ENCODE results near the gene PPP4C. TPM values are rescaled to one million over a fixed set of nuclear protein-coding genes. Genes with fewer than 3 reads are reported as not detected.

Gene PPP4C
- total RNA-seq, 2 donors from 2014 or later: 29.3 to 32.2 TPM

DNA sequence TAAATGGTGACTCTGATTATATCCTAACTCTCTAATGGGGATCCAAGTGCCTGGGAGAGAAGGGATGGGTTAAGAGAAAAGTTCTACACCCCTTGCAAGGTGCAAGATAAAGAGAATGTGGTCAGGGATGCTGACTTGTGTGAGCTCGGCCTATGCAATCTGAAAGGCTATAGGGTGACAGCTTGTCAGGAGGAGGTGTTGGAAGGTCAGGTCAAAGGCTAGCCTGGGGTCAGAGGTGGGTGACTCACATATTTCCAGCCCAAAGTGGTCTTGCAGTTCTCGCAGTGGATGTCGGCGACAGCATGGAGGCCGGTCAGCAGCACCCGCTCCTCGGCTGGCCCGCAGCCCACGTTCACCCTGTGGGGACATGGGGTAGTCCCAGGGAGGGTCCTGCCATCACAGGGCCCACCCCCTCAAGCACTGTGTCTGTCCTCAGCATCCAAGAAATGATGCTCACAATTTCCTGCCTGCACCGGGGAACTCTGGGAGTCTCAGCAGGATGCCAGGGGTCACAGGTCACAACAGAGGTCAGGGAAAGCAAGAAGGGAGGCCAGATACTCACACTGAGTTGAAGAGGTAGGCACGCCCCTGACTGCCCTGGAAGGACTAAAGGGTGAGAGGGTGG, 18.9 kb downstream of the PPP4C start:
- Histone ChIP-seq H3K27me3 (no peaks in the 10 kb centered on the region), H3K9me3 (no peaks in the 10 kb centered on the region), H3K4me3 (peak overlapping the region; percentile 53 to 73), H3K27ac (peak overlapping the region; percentile 90 to 98 (median 92)), H3K36me3 (replicated peaks in 1 of 2; ENCODE audit: insufficient read depth in 1 of 2, low read depth in 2 of 2) (peaks cover 0 to 2% of the 10 kb centered on the region in 2 donors), H3K4me1 (peaks cover 46% of the 10 kb centered on the region)
- 57 to 73% methylated on average over 5 to 11 of the region's 11 CpGs for WGBS, 2 donors
- intact Hi-C loops (cut with DNase I): no loop called here
- no peak for TF ChIP-seq POLR2A (IDR thresholded peaks at IDR 0.05)
- ATAC-seq (no peak), DNase-seq (no peak)

DNA sequence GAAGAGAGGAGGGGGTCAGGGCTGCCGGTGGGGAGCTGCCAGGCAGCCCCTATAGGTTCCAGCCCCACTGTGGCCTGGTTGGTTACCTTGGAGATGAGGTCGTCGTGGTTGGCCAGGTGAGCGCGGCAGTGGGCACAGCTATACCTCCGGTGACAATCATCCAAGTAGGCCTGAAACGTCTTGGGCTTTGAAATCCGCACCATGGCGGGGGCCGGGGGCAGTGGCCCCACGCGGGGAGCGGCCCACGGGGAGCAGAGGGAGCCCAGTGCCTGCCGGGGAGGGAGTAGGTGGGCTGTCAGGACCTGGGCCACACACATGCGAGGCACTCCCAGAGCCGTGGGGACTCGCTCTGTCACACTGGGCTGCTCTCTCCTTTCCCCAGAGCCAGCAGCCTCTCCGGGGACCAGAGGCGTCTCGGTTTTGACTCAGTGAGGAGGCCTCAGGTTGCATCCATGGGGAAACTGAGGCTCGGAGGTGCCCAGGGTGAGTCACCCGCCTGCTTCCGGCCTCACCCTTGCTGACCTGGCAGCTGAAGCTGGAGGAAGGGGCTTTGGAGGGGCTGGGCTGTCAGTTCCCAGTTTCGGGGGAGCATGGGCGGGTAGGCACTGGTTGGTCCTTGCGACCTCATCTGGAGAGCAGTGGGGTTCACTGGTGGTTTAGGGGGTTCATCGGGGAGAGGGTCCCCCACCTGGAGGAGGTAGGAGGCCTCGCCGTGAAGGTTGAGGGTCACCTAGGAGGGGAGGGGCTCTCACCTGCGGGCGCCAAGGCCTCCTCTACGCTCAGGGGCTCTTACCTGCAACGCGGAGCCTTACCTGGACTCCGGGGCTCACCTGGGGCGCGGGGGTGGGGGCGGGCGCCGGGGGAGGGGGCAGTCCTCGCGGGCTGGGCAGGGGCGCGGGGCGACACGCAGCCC, 19.6 kb downstream of the PPP4C start:
- H3K27ac ChIP-seq: peak overlapping the region; percentile 90 to 98 (median 92)
- DNase-seq (peak; percentile 29 to 47 (median 40)), ATAC-seq (peak; percentile 8)
- intact Hi-C loops (cut with DNase I): no loop called here
- peak overlapping the region; percentile 53 to 73 for H3K4me3 ChIP-seq
- TF ChIP-seq, protein P1, sequence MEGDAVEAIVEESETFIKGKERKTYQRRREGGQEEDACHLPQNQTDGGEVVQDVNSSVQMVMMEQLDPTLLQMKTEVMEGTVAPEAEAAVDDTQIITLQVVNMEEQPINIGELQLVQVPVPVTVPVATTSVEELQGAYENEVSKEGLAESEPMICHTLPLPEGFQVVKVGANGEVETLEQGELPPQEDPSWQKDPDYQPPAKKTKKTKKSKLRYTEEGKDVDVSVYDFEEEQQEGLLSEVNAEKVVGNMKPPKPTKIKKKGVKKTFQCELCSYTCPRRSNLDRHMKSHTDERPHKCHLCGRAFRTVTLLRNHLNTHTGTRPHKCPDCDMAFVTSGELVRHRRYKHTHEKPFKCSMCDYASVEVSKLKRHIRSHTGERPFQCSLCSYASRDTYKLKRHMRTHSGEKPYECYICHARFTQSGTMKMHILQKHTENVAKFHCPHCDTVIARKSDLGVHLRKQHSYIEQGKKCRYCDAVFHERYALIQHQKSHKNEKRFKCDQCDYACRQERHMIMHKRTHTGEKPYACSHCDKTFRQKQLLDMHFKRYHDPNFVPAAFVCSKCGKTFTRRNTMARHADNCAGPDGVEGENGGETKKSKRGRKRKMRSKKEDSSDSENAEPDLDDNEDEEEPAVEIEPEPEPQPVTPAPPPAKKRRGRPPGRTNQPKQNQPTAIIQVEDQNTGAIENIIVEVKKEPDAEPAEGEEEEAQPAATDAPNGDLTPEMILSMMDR (IDR thresholded peaks at IDR 0.05): no peak
- no peak for TF ChIP-seq POLR2A (IDR thresholded peaks at IDR 0.05)
- peaks cover 46% of the 10 kb centered on the region for H3K4me1 ChIP-seq
- H3K36me3 ChIP-seq (replicated peaks in 1 of 2; ENCODE audit: insufficient read depth in 1 of 2, low read depth in 2 of 2): peaks cover 0 to 2% of the 10 kb centered on the region in 2 donors
- no peaks in the 10 kb centered on the region for H3K27me3 ChIP-seq
- WGBS, 2 donors: 5 to 7% methylated on average over 5 to 46 of the region's 47 CpGs
- no peaks in the 10 kb centered on the region for H3K9me3 ChIP-seq

DNA sequence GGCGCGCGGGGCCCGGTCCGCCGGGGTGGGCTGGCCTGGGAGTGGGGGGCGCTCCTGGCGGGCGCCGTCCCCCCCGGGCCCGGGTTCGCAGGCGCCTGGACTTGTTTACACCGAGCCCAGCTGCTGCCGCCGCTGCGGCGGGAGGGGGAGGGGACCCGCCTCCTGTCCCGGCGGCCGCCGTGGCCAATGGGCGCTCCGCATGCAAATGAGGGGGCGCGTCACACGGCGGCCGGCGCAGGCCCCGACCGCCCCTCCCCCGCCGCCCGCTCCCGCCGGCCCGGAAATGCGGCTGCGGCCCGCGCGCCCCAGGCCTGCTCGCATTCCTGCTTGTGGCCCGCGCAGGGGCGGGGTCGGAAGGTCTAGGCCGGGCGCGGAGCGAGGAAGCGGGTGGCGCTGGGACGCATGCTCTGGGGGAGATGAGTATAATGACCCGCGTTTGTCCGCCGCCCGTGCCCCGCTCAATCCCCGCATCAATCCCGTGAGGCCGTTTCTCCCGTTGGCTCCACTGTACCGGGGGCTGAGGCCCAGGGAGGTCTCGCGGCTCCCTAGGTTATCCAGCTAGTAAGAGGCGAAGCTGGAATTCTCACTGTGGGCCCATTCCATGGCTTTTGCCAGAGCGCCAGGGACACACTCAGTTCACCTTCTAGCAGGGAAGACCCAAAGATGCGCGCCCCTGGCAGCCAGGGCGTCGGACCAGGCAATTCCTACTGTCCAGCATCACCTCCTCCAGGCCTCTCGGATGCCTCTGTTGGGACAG, 20.5 kb downstream of the PPP4C start, which contains the start of gene YPEL3:
TSS of gene YPEL3 (minus strand) at position 109 of the 757 bp plus-strand sequence. CDS start 731 bp downstream, outside the sequence.
- peaks cover 37% of the 10 kb centered on the region for H3K4me1 ChIP-seq
- peak within 1 kb of the TSS; percentile 53 to 73 for H3K4me3 ChIP-seq
- H3K27me3 ChIP-seq: no peaks in the 10 kb centered on the region
- ATAC-seq: peak; percentile 82
- no peaks in the 10 kb centered on the region for H3K9me3 ChIP-seq
- intact Hi-C loops (cut with DNase I): no loop called here
- 10 to 95% methylated on average over 5 to 59 of the region's 77 CpGs for WGBS, 2 donors
- DNase-seq: peak; percentile 95 to 97 (median 96)
- TF ChIP-seq, protein P1 (IDR thresholded peaks at IDR 0.05): no peak
- peak; percentile 57 to 87 (median 76) for TF ChIP-seq POLR2A (IDR thresholded peaks at IDR 0.05)
- H3K27ac ChIP-seq: peak within 1 kb of the TSS; percentile 90 to 98 (median 92)
- H3K36me3 ChIP-seq (replicated peaks in 1 of 2; ENCODE audit: insufficient read depth in 1 of 2, low read depth in 2 of 2): peaks cover 0 to 2% of the 10 kb centered on the region in 2 donors

DNA sequence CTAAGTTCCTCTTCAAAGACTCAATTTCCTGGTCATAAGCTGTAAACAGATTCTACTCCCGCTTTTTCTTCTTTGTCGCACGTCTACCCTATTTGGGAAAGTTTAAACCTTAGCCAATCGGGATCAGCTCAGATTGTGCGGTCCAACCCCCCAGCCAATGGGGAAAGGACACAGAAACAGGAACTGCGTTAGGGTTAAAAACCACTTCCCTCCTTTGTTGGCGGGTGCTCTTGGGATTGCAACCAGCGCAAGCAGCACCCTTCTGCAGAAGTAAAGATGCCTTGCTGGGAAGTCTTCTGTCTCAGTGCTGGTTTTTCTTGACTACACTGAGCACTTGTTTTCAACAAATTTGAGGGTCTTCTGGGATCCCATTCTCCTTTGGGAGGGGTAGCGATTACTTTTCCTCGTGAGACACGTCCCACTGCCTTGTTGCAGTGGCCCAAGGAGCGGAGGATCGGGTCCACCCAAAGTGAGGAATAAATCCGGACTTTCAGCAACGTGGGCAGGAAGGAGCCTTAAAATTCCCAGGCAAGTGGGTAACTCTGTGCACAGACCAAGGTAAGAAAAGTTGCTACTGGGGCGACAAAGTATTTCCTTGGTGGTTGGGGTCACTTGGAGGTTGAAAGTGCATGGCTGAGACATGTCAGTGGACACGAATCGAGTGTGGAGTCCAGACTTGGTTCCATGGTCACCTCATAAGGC, 21.2 kb downstream of the PPP4C start:
- Histone ChIP-seq H3K9me3 (no peaks in the 10 kb centered on the region), H3K4me3 (no peak overlapping the region), H3K4me1 (peaks cover 35% of the 10 kb centered on the region), H3K36me3 (replicated peaks in 1 of 2; ENCODE audit: insufficient read depth in 1 of 2, low read depth in 2 of 2) (peaks cover 0 to 2% of the 10 kb centered on the region in 2 donors), H3K27ac (peak overlapping the region in 3 of 4 donors; percentile 90 to 93 (median 92)), H3K27me3 (no peaks in the 10 kb centered on the region)
- intact Hi-C loops (cut with DNase I): no loop called here
- DNase-seq (no peak), ATAC-seq (no peak)
- no peak for TF ChIP-seq POLR2A (IDR thresholded peaks at IDR 0.05)
- TF ChIP-seq, protein P1 (IDR thresholded peaks at IDR 0.05): no peak
- WGBS, 2 donors: 92 to 95% methylated on average over 18 of the region's 18 CpGs

Measured in body of pancreas (tissue), 4 donors.